GM20431 (cell line): ENCODE results near the gene BICRAL.
"Not testable (repeated sequence)": the region's sequence is repeated elsewhere in the genome, so short reads cannot be mapped to it uniquely, and the experiment has no call there.

ENCODE experiments used
- in situ Hi-C: fragments of 300-500 bp; cut with MseI, MboI; formaldehyde crosslinking; loops from one replicate; pipeline ENCODE4 v1.15.0; 2020; ENCODE audit warnings: low sequenced_read_pairs; ENCODE audit not compliant: unreplicated experiment

Gene BICRAL

GRCh38 chr6:42831237-42831636 is 49.4 kb downstream of the BICRAL start:
- in situ Hi-C loops: no loop called here

GRCh38 chr6:42834056-42834455 is 52.2 kb downstream of the BICRAL start:
- in situ Hi-C loops: no loop called here

DNA sequence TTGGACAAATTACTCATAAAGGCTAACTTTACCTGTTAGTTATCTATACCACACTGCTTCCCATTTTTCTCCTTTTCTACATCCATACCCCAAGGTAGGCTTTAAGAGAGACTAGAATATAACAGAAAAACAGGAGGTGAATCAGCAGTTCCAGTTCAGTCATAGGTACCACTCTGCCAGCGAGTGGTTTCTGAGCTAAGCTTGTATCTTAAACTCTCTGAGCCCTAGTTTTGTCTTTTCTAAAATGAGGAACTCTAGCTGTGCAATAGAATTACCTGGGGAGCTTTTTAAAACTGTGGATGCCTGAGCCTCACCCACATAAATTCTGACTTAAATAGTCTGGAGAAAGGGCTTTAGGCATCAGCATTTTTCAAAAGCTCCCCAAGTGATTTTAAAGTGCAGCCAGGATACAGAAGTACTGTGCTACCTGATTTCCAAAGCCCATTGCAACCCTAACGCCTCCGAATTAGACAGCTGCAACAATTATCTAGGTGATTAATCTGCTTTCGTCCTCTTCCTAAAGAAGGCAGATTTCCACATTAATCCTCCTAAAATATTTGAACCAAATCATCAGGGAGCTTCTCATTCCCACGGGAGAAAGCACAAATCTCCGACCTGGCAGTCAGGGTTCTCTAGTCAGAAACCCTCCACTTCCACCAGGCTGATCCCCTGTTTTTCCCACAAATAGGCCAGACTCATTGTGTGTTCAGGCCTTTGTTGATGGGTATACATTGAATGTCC is 60.2 kb downstream of the BICRAL start:
- in situ Hi-C loops: no loop called here

DNA sequence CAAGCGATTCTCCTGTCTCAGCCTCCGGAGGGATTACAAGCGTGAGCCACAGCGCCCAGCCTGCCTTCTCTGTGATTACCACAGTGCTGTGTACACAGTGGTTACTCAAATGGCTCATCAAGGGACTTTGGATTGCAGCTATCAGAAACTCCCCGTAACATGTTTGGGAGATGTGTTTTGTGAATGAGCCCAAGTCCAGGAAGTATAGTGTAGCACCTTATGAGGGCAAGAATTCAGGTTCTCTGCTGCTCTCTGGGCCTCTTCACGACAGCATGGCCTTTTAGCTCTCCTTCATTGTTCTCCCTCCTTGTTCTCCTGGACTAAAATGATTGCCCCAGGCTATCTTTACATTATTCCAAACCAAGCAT is 63.5 kb downstream of the BICRAL start:
- in situ Hi-C loops: no loop called here

DNA sequence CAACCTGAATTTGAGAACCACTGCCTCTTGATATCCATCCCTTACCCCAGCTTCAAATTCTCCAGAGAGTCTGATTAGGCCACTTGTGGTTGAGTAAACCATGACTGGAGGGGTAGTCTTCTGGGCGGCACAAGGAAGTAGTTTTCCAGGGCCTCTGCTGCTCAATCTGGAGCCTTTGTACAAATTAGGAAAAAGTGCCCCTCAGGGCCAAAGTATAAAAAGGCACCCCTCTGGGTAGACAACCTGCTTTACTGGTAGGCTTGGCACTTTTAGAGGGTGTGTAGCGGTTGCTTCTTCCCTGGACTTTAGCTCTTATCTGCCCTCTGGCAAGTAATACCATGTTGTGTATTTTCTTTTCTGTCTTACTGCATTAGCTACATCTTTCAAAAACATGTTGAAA is 64.7 kb downstream of the BICRAL start:
- in situ Hi-C loops: no loop called here

DNA sequence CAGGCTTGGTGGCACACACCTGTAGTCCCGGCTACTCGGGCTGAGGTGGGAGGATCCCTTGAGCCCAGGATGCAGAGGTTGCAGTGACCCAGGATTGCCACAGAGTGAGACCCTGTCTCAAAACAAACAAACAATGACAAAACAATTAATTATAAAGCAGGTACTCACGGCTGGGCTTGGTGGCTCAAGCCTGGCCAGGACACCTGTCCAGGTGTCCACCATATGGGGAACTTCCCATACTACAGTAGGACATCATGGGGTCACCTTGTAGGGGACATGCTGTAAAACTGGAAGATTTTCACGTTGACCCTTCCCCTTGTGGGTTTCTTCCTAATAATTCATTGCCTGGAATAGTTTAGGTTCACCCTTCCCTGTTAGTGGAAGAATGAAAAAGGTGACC is 66.8 kb downstream of the BICRAL start:
- in situ Hi-C loops: no loop called here

- in situ Hi-C loops: no loop called here
Observed at GRCh38 chr6:42851599-42851998, 69.7 kb downstream of the BICRAL start.

DNA sequence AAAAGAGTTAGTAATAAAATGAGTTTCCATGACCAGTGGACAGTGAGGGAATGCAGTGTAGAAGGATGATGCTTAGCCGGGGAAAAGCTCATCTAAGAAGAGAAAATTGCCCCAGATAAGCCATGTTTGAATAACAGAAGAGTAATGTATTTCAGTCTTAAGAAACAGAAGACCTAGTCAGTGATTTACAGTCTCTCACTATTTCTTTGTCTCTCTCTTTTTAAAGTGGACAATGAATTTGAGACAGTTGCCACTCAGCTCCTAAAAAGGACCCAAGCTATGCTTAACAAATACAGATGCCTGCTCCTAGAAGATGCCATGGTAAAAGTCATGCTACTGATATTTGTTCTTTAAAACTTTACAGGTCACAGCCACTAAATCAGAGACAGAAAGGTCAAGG is 78.2 kb downstream of the BICRAL start:
- in situ Hi-C loops: loop anchor here (10.0 kb wide), 1 partner anchor 195 kb away; no protein-coding TSS in a partner anchor

GRCh38 chr6:42860481-42860880 is 78.6 kb downstream of the BICRAL start:
- in situ Hi-C loops: loop anchor here (10.0 kb wide), 1 partner anchor 196 kb away; no protein-coding TSS in a partner anchor

DNA sequence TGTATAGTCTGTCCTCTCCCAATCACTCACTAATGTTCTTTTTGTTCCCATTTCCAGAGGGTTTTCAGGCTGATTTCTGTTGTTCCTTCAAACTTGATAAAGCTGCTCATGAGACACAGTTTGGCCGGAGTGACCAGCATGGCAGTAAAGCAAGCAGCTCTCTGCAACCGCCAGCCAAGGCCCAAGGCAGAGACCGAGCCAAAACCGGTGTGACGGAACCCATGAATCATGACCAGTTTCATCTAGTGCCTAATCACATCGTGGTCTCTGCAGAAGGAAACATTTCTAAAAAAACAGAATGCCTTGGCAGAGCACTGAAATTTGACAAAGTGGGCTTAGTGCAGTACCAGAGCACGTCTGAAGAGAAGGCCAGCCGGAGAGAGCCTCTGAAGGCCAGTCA is 82.8 kb downstream of the BICRAL start:
- in situ Hi-C loops: loop anchor here (10.0 kb wide), 1 partner anchor 200 kb away; no protein-coding TSS in a partner anchor

- in situ Hi-C loops: no loop called here
Observed at GRCh38 chr6:42870145-42870936, 88.5 kb downstream of the BICRAL start.

DNA sequence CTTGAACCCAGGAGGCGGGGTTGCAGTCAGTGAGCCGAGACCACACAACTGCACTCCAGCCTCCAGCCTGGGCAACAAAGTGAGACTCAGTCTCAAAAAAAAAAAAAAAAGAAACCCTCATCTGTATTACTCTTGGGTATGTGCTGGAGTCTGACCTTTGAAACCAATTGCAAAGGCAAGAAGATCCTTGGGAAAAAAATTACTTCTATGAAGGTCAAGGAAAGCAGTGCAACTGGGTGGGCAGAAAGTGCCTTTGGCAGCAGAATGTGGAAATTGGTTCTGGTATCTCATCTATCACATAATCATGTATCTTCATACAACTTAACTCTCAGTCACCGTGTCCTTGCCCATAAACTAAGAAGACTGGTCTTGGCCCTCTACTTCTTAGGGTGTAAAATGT is 89.9 kb downstream of the BICRAL start:
- in situ Hi-C loops: no loop called here

DNA sequence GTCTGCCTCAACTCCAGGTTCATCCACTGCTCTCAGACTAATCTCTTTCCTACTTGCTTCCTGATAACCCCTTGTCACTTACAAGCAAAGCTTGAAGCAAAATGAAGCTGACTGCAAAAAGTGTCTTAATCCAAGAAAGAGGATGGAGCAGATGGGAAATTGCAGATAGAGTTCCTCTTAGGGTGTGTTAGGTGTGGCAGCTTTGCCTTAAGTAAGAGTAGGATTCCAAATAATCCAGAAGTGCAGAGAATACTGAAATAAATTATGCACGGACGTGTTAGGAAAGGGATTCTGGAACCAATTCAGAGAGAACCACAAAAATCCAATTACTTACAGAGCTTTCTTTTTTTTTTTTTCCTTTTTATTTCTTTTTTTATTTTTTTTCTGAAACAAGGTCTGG is 91.5 kb downstream of the BICRAL start:
- in situ Hi-C loops: no loop called here

GRCh38 chr6:42877695-42878094 is 95.8 kb downstream of the BICRAL start:
- in situ Hi-C loops: no loop called here

DNA sequence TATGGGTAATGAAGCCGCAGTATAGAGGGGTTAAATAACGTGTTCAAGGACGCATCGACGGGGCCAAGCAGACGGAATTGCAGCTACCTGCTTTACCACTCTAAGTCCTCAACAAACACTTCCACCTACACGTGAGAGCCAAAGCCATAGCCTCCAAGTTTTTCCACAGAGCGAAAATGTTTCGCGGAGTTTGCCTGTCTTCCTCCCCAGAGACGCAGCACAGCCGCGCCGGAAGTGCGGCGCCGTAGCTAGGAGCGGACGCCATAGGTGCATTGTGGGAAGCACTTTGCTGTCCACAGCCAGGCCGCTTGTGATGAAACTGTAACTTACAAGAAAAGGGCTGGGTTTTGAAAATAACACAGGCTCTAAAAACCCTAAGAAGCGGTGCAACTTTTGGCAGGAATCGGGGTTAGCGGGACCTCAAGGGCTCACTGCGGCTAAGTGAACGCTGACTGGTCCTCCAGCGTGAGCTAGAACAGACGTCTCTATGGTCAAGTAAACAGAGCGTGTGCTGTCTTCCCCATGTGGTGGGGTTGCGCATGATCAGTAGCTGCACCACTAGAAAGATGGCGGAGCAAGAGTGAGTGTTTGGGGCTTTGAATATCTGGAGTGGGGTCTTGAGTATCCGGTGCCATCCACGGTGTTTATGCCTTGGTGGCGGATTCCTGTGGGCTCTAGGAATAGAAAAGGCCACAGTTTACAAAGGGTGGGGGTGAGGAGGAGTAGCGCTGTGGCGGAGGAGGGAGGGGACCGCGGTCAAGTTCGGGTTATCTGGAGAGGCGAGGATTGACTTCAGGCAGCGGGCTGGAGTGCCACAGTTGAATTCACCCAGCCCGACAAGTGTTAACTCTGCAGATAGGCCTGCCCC is 97.8 kb downstream of the BICRAL start, which contains the start of gene RPL7L1:
Gene RPL7L1, plus strand, starts transcription at position 245 of the 868 bp plus-strand sequence. Its CDS starts 295 bp downstream, at position 540.
- in situ Hi-C loops: no loop called here

GRCh38 chr6:42880240-42880817 is 98.5 kb downstream of the BICRAL start:
- in situ Hi-C loops: not testable (repeated sequence)

- in situ Hi-C loops: not testable (repeated sequence)
Observed at GRCh38 chr6:42880871-42881270, 99.0 kb downstream of the BICRAL start.

- in situ Hi-C loops: no loop called here
Observed at GRCh38 chr6:42885702-42886101, 103.8 kb downstream of the BICRAL start.

DNA sequence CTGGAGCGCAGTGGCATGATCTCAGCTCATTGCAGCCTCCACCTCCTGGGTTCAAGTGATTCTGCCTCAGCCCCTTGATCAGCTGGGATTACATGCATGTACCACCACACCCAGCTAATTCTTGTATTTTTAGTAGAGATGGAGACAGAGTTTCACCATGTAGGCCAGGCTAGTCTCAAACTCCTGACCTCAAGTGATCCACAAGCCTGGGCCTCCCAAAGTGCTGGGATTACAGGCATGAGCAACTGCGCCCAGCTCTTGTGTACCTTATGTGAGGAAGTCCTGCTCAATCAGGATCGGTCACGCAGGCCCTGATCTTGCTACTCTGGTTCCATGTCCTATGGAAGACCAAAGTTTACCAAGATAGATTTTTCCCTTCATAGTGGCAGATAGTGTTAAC is 106.3 kb downstream of the BICRAL start:
- in situ Hi-C loops: not testable (repeated sequence)

- in situ Hi-C loops: no loop called here
Observed at GRCh38 chr6:42889815-42890214, 108.0 kb downstream of the BICRAL start.
